Neural cell (in vitro differentiated cells): ENCODE measurements around the gene MYOF. TPM values are rescaled to one million over a fixed set of nuclear protein-coding genes. Genes with fewer than 3 reads are reported as not detected.

Source experiments
- H2AFZ ChIP-seq: fragments of 200-600, 300-800 bp; sonication (generic), shearing (Covaris generic); 2 replicates; pipeline ENCODE4 v1.6.0; 2014; ENCODE audit warnings: low read depth, mild to moderate bottlenecking, antibody characterized with exemption, low read length, moderate library complexity
- H3F3A ChIP-seq: fragments of 200-600 bp; shearing (Covaris generic); 2 replicates; pipeline ENCODE4 v1.6.1; 2016; ENCODE audit warnings: mild to moderate bottlenecking, moderate library complexity, mixed read lengths, antibody characterized with exemption, low read length; ENCODE audit not compliant: insufficient read depth, poor library complexity, severe bottlenecking
- H3K27ac ChIP-seq: fragments of 200-600, 300-800 bp; sonication (generic), shearing (Covaris generic); 2 replicates; pipeline ENCODE4 v1.5.1; 2014; ENCODE audit warnings: mild to moderate bottlenecking, low read length, moderate library complexity
- H3K27me3 ChIP-seq: fragments of 300-800, 200-600 bp; sonication (generic), shearing (Covaris generic); 2 replicates; pipeline ENCODE4 v1.6.0; 2014; ENCODE audit warnings: mild to moderate bottlenecking, low read depth, low read length, moderate library complexity; ENCODE audit not compliant: insufficient read depth
- H3K36me3 ChIP-seq: fragments of 300-800, 200-600 bp; sonication (generic), shearing (Covaris generic); 2 replicates; pipeline ENCODE4 v1.5.1; 2014; ENCODE audit warnings: mild to moderate bottlenecking, antibody characterized with exemption, low read length, moderate library complexity; ENCODE audit not compliant: insufficient read depth
- H3K4me2 ChIP-seq: fragments of 300-800, 200-600 bp; sonication (generic), shearing (Covaris generic); 2 replicates; pipeline ENCODE4 v1.6.0; 2014; ENCODE audit warnings: mild to moderate bottlenecking, low read length
- H3K4me3 ChIP-seq: fragments of 300-800, 200-600 bp; sonication (generic), shearing (Covaris generic); 2 replicates; pipeline ENCODE4 v1.5.1; 2014; ENCODE audit warnings: mild to moderate bottlenecking, low read length, moderate library complexity
- H3K79me2 ChIP-seq: fragments of 200-600 bp; shearing (Covaris generic); replicated peaks from 2 replicates; pipeline ENCODE4 v1.6.0; 2014; ENCODE audit warnings: mild to moderate bottlenecking, low read length, moderate library complexity; ENCODE audit not compliant: insufficient read depth
- H3K9ac ChIP-seq: fragments of 300-800, 200-600 bp; sonication (generic), shearing (Covaris generic); 2 replicates; pipeline ENCODE4 v1.6.1; 2016; ENCODE audit warnings: mild to moderate bottlenecking, low read length, mixed read lengths
- H3K9me2 ChIP-seq: fragments of 200-600 bp; shearing (Covaris generic); 2 replicates; pipeline ENCODE4 v1.6.1; 2016; ENCODE audit warnings: mild to moderate bottlenecking, low read length, mixed read lengths; ENCODE audit not compliant: insufficient read depth
- H3K9me3 ChIP-seq: fragments of 200-600, 300-800 bp; sonication (generic), shearing (Covaris generic); 2 replicates; pipeline ENCODE4 v1.6.1; 2016; ENCODE audit warnings: mild to moderate bottlenecking, mixed run types, low read length, moderate library complexity, mixed read lengths
- H4K20me1 ChIP-seq: fragments of 200-600 bp; shearing (Covaris generic); 2 replicates; pipeline ENCODE4 v1.6.1; 2016; ENCODE audit warnings: mild to moderate bottlenecking, mixed run types; ENCODE audit not compliant: insufficient read depth
- EP300 ChIP-seq: fragments of 450-650 bp; conservative IDR thresholded peaks from 2 replicates; pipeline ENCODE4 v1.6.1; 2014; ENCODE audit warnings: antibody characterized with exemption, mild to moderate bottlenecking, moderate library complexity; ENCODE audit not compliant: poor library complexity, severe bottlenecking
- EZH2 ChIP-seq: fragments of 200-600, 300-800 bp; shearing (Covaris generic), sonication (generic); IDR thresholded peaks from 2 replicates; pipeline ENCODE4 v1.6.1; 2014; ENCODE audit warnings: antibody characterized with exemption, low read length, borderline replicate concordance, mild to moderate bottlenecking; ENCODE audit not compliant: insufficient read depth, poor library complexity, severe bottlenecking
- MXI1 ChIP-seq: fragments of 450-650 bp; conservative IDR thresholded peaks from 2 replicates; pipeline ENCODE4 v1.6.1; 2014; ENCODE audit warnings: antibody characterized with exemption, mild to moderate bottlenecking; ENCODE audit not compliant: poor library complexity, severe bottlenecking
- POLR2AphosphoS5 ChIP-seq: IDR thresholded peaks from 2 replicates; pipeline ENCODE4 v1.6.1; 2012
- RAD21 ChIP-seq: fragments of 450-650 bp; conservative IDR thresholded peaks from 2 replicates; pipeline ENCODE4 v1.6.1; 2014; ENCODE audit warnings: antibody characterized with exemption, mild to moderate bottlenecking, moderate library complexity
- SMC3 ChIP-seq: fragments of 450-650 bp; conservative IDR thresholded peaks from 2 replicates; pipeline ENCODE4 v1.6.1; 2014; ENCODE audit warnings: antibody characterized with exemption, mild to moderate bottlenecking, moderate library complexity; ENCODE audit not compliant: poor library complexity
- TAF1 ChIP-seq: IDR thresholded peaks from 2 replicates; pipeline ENCODE4 v1.6.1; 2012; ENCODE audit warnings: low read depth
- polyA plus RNA-seq: library from polyadenylated mRNA; depleted of rRNA; stranded (reverse); fragments of >200 nt; gene quantifications from 2 replicates; pipeline ENCODE4 v1.2.3, GENCODE V29; 2014
- TF ChIP-seq, protein P1 (sequence below): fragments of 450-650 bp; IDR thresholded peaks from 2 replicates; pipeline ENCODE4 v1.5.1; 2014; ENCODE audit warnings: antibody characterized with exemption, mild to moderate bottlenecking, moderate library complexity; ENCODE audit not compliant: poor library complexity, severe bottlenecking
- TF ChIP-seq, protein P2 (sequence below): IDR thresholded peaks from 2 replicates; pipeline ENCODE4 v1.6.1; 2012; ENCODE audit warnings: borderline replicate concordance

MYOF gene
- polyA plus RNA-seq, 1 donor from 2014 or later, result 0.47 TPM

DNA sequence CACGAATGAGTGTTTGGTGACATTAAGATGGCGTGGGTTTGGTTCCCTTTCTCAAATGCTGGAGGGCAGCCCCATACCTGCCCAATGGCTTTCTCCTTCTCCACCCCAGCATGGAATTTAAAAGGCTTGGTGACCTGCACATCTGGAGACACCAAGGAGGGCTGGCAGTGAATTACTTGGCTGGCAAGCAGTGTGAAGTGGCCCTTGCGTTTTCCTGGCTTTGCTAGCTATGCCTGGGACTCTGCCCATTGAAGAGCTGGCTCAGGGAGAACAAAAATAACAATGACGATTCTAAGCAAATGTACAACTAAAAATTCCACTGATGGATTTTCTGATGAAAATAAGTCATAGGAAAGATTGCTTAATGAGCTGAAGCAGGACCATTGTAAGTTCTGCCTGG is 204.8 kb downstream of the MYOF start:
- Histone ChIP-seq H3K4me3 (no peak overlapping the region), H3K9ac (no peak overlapping the region), H4K20me1 (no peaks in the 10 kb centered on the region), H3K36me3 (no peaks in the 10 kb centered on the region), H3K27ac (no peak overlapping the region), H3K4me2 (no peak overlapping the region), H3K9me2 (no peaks in the 10 kb centered on the region), H3K79me2 (no peaks in the 10 kb centered on the region), H3K27me3 (peaks cover 9% of the 10 kb centered on the region), H3K9me3 (no peaks in the 10 kb centered on the region), H2AFZ (no peak overlapping the region), H3F3A (no peaks in the 10 kb centered on the region)
- TF ChIP-seq, protein P1, sequence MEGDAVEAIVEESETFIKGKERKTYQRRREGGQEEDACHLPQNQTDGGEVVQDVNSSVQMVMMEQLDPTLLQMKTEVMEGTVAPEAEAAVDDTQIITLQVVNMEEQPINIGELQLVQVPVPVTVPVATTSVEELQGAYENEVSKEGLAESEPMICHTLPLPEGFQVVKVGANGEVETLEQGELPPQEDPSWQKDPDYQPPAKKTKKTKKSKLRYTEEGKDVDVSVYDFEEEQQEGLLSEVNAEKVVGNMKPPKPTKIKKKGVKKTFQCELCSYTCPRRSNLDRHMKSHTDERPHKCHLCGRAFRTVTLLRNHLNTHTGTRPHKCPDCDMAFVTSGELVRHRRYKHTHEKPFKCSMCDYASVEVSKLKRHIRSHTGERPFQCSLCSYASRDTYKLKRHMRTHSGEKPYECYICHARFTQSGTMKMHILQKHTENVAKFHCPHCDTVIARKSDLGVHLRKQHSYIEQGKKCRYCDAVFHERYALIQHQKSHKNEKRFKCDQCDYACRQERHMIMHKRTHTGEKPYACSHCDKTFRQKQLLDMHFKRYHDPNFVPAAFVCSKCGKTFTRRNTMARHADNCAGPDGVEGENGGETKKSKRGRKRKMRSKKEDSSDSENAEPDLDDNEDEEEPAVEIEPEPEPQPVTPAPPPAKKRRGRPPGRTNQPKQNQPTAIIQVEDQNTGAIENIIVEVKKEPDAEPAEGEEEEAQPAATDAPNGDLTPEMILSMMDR, result no peak
- TF ChIP-seq SMC3 (no peak), EP300 (no peak), RAD21 (no peak), POLR2AphosphoS5 (no peak), MXI1 (no peak), EZH2 (no peak), TAF1 (no peak)
- TF ChIP-seq, protein P2, sequence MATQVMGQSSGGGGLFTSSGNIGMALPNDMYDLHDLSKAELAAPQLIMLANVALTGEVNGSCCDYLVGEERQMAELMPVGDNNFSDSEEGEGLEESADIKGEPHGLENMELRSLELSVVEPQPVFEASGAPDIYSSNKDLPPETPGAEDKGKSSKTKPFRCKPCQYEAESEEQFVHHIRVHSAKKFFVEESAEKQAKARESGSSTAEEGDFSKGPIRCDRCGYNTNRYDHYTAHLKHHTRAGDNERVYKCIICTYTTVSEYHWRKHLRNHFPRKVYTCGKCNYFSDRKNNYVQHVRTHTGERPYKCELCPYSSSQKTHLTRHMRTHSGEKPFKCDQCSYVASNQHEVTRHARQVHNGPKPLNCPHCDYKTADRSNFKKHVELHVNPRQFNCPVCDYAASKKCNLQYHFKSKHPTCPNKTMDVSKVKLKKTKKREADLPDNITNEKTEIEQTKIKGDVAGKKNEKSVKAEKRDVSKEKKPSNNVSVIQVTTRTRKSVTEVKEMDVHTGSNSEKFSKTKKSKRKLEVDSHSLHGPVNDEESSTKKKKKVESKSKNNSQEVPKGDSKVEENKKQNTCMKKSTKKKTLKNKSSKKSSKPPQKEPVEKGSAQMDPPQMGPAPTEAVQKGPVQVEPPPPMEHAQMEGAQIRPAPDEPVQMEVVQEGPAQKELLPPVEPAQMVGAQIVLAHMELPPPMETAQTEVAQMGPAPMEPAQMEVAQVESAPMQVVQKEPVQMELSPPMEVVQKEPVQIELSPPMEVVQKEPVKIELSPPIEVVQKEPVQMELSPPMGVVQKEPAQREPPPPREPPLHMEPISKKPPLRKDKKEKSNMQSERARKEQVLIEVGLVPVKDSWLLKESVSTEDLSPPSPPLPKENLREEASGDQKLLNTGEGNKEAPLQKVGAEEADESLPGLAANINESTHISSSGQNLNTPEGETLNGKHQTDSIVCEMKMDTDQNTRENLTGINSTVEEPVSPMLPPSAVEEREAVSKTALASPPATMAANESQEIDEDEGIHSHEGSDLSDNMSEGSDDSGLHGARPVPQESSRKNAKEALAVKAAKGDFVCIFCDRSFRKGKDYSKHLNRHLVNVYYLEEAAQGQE, result no peak

DNA sequence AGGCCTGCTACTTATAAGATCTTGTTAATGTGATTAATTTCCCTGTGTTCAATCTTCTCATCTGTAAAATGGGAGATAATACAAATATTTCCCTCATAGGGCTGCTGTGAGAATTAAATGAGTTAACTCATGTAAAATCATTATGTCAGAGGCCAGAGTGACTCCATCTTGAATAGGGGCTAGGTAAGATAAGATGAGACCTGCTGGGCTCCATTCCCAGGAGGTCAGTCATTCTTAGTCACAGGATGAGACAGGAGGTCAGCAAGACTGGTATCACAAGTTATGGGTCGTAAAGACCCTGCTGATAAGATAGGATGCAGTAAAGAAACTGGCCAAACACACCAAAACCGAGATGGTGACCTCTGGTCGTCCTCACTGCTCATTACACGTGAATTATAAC is 207.7 kb downstream of the MYOF start:
- Histone ChIP-seq H4K20me1 (no peaks in the 10 kb centered on the region), H3K4me3 (no peak overlapping the region), H3F3A (no peaks in the 10 kb centered on the region), H3K9ac (no peak overlapping the region), H2AFZ (no peak overlapping the region), H3K36me3 (no peaks in the 10 kb centered on the region), H3K27me3 (peaks cover 6% of the 10 kb centered on the region), H3K79me2 (no peaks in the 10 kb centered on the region), H3K4me2 (no peak overlapping the region), H3K27ac (no peak overlapping the region), H3K9me3 (no peaks in the 10 kb centered on the region), H3K9me2 (no peaks in the 10 kb centered on the region)
- TF ChIP-seq TAF1 (no peak), SMC3 (no peak), RAD21 (no peak), EP300 (no peak), MXI1 (no peak), EZH2 (no peak), POLR2AphosphoS5 (no peak)
- TF ChIP-seq, protein P1, result no peak
- TF ChIP-seq, protein P2, result no peak
